C4-2B (cell line): ENCODE measurements around the gene MGAT5B.

Source experiments
- CTCF ChIP-seq: fragments of 450-650 bp; conservative IDR thresholded peaks from 2 replicates; pipeline ENCODE4 v1.5.1; 2017; ENCODE audit warnings: mild to moderate bottlenecking
- ZFX ChIP-seq: fragments of 450-650 bp; IDR thresholded peaks from 2 replicates; pipeline ENCODE4 v1.6.1; 2017

DNA sequence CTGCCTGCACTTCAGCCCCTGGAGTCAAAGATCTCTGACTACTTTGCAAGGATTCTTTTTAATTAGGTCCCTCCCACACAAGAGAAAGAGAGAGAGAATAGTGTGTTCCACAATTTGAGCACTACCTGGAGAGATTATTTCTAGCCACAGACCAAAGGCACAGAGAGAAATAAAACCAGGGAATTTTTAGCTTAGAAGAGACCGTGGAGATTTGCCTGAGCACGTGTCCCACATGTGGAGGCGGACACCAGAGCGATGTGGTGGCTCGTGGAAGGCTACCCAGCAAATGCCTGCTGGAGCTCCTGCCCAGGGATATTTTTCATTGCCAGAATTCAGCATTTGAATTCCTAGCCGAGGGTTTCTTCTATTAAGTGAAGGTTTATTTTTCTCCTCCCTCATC is 50.6 kb downstream of the MGAT5B start:
- no peak for TF ChIP-seq CTCF
- TF ChIP-seq ZFX: no peak
